ENCODE data around the gene CATSPERZ.
A peak's percentile ranks its signal among the peaks of the same experiment; 100 is the strongest.

CATSPERZ gene

DNA sequence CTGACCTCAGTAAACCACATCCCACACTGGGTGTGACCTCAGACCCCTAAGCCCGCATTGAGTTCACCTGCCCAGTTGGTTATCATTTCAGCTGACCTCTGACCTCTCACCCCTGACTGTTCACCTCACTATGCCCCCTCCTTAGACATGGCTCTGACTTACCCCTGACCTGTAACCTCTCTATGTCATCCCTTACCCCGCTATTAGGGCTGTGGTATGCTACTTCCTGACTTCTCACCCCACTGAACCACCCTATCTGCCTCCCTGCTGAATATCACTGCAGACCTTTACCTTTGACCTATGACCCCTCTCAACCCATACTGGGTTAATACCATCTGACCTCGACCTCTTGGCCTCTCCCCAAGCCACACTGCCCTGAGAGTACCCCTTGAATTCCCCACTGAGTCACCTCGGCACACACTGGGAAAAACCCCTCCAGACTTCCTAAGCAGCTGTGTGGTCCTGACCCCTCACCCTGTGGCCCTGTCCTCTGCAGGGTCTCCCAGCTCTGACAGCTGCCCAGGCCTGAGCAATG, 40.6 kb upstream of the CATSPERZ start:
- Mint-ChIP-seq H3K27me3 (ENCODE audit: low read depth) (no peaks in the 10 kb centered on the region), H3K4me1 (ENCODE audit: low read depth) (peaks cover 2% of the 10 kb centered on the region), H3K4me3 (no peak overlapping the region), H3K36me3 (ENCODE audit: low read depth) (peaks cover 19% of the 10 kb centered on the region), H3K9me3 (no peaks in the 10 kb centered on the region), H3K27ac (no peak overlapping the region)
- no peak for DNase-seq (ENCODE audit: low spot score)

- H3K27me3 Mint-ChIP-seq (ENCODE audit: low read depth) = no peaks in the 10 kb centered on the region
- peaks cover 19% of the 10 kb centered on the region for H3K36me3 Mint-ChIP-seq (ENCODE audit: low read depth)
- H3K4me1 Mint-ChIP-seq (ENCODE audit: low read depth) = peaks cover 2% of the 10 kb centered on the region
- no peaks in the 10 kb centered on the region for H3K9me3 Mint-ChIP-seq
- no peak overlapping the region for H3K4me3 Mint-ChIP-seq
- no peak for DNase-seq (ENCODE audit: low spot score)
- H3K27ac Mint-ChIP-seq = no peak overlapping the region
These were observed 39.9 kb upstream of the CATSPERZ start for GRCh38 chr11:64260147-64260708.

GRCh38 chr11:64261556-64262080, 38.5 kb upstream of the CATSPERZ start:
- H3K36me3 Mint-ChIP-seq (ENCODE audit: low read depth) = peaks cover 21% of the 10 kb centered on the region
- no peaks in the 10 kb centered on the region for H3K27me3 Mint-ChIP-seq (ENCODE audit: low read depth)
- H3K4me3 Mint-ChIP-seq = no peak overlapping the region
- no peak overlapping the region for H3K27ac Mint-ChIP-seq
- no peak for DNase-seq (ENCODE audit: low spot score)
- no peaks in the 10 kb centered on the region for H3K9me3 Mint-ChIP-seq
- H3K4me1 Mint-ChIP-seq (ENCODE audit: low read depth) = peaks cover 2% of the 10 kb centered on the region

DNA sequence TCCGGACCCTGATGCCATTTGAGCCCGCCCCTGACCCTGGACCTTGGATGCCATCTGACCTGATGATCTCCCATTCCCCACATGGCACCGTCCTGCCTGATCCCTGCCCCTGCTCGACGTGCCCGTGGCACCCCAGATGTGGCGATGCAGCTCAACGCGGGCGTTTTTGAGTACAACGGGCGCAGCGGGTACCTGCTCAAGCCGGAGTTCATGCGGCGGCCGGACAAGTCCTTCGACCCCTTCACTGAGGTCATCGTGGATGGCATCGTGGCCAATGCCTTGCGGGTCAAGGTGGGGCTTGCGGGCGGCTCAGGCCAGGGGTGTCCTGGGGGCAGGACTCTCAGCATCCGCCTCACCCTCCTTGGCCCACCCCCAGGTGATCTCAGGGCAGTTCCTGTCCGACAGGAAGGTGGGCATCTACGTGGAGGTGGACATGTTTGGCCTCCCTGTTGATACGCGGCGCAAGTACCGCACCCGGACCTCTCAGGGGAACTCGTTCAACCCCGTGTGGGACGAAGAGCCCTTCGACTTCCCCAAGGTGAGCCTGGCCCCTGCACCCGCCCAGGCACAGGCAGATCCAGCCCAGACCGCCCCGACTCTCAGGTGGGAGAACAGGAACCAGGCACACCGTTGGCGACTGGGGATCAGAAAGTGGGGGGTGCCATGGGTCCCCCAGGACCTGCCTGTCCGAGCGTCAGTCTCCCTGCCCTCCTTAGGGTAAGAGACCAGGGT, 37.7 kb upstream of the CATSPERZ start:
- Mint-ChIP-seq H3K36me3 (ENCODE audit: low read depth) (peaks cover 21% of the 10 kb centered on the region), H3K4me1 (ENCODE audit: low read depth) (peaks cover 2% of the 10 kb centered on the region), H3K27ac (no peak overlapping the region), H3K9me3 (no peaks in the 10 kb centered on the region), H3K4me3 (no peak overlapping the region), H3K27me3 (ENCODE audit: low read depth) (no peaks in the 10 kb centered on the region)
- no peak for DNase-seq (ENCODE audit: low spot score)

DNA sequence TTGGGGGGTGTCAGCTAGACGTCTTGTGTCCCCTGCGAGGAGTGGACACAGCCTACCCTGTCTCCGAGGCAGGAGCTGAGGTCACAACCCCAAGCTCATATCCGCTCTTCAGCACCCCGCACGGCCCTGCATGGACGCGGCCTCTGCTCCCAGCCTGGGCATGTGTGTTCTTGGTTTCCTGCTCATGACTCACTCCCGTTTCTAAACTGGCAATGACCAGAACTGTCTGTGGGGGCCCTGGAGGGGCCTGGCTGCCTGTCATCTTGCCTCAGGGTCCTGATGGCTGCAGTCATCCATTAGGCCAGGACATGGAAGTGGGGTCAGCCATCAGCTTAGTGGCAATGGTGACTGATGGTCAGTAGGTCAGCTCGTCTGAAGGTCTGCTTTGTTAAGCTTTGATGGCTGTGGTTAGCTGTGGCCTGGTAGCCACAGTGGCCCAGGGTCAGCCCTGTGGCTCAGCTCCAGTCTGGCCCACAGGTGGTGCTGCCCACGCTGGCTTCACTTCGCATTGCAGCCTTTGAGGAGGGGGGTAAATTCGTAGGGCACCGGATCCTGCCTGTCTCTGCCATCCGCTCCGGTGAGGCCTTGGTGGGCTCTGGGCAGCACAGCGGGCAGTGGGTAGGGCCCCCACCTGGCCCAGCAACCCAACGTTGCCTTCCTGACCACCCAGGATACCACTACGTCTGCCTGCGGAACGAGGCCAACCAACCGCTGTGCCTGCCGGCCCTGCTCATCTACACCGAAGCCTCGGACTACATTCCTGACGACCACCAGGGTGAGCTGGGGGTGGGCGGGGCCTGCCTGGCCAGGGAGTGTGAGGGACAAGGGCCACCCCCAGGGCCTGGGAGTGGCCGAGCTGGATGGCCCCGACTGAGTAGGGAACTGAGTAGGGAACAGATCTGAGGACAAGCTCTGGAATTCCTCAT, 36.9 kb upstream of the CATSPERZ start:
- Mint-ChIP-seq H3K9me3 (no peaks in the 10 kb centered on the region), H3K27me3 (ENCODE audit: low read depth) (no peaks in the 10 kb centered on the region), H3K27ac (no peak overlapping the region), H3K36me3 (ENCODE audit: low read depth) (peaks cover 21% of the 10 kb centered on the region), H3K4me1 (ENCODE audit: low read depth) (peaks cover 9% of the 10 kb centered on the region), H3K4me3 (no peak overlapping the region)
- no peak for DNase-seq (ENCODE audit: low spot score)

DNA sequence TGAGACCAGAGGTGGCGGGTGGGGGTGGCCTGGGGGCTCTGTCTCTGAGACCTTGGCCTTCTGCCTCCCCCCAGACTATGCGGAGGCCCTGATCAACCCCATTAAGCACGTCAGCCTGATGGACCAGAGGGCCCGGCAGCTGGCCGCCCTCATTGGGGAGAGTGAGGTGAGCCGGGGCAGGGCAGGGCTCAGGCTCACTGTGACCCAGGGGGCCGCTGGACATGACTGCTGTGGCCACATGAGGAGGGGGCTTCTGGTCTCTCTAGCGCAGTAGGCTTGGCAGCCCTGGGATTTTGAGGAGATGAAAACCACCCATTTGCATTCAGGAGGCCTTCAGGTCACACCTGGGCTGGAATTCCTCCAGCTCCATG, 36.2 kb upstream of the CATSPERZ start:
- H3K4me1 Mint-ChIP-seq (ENCODE audit: low read depth) = peaks cover 13% of the 10 kb centered on the region
- H3K27ac Mint-ChIP-seq = no peak overlapping the region
- H3K27me3 Mint-ChIP-seq (ENCODE audit: low read depth) = no peaks in the 10 kb centered on the region
- no peak overlapping the region for H3K4me3 Mint-ChIP-seq
- H3K36me3 Mint-ChIP-seq (ENCODE audit: low read depth) = peaks cover 19% of the 10 kb centered on the region
- H3K9me3 Mint-ChIP-seq = no peaks in the 10 kb centered on the region
- no peak for DNase-seq (ENCODE audit: low spot score)

DNA sequence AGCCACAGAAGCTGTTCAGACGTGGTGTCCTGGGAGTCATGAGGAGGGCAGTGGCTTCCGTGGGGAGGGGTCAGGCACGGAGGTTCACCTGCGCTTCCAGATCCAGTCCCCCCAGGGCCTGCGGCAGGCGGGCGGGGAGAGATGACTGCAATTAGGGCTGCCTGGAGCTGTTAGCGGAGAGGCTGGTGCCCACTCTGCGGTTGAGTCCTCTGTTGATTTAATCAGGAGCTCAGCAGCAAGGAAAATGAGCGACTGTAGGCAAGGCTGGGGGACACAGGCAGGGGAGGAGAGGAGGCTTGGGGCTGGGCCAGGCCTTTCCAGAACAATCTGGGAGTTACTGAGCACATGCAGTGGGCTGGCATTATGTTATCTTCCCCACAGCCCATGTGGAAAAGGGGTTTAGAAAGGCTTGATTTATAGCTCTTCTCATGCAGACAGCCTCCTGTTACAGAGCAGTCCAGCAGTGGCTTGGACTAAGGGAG, 35.7 kb upstream of the CATSPERZ start:
- no peak for DNase-seq (ENCODE audit: low spot score)
- H3K36me3 Mint-ChIP-seq (ENCODE audit: low read depth) = peaks cover 18% of the 10 kb centered on the region
- H3K4me3 Mint-ChIP-seq = no peak overlapping the region
- H3K27ac Mint-ChIP-seq = no peak overlapping the region
- H3K9me3 Mint-ChIP-seq = no peaks in the 10 kb centered on the region
- peaks cover 14% of the 10 kb centered on the region for H3K4me1 Mint-ChIP-seq (ENCODE audit: low read depth)
- no peaks in the 10 kb centered on the region for H3K27me3 Mint-ChIP-seq (ENCODE audit: low read depth)

DNA sequence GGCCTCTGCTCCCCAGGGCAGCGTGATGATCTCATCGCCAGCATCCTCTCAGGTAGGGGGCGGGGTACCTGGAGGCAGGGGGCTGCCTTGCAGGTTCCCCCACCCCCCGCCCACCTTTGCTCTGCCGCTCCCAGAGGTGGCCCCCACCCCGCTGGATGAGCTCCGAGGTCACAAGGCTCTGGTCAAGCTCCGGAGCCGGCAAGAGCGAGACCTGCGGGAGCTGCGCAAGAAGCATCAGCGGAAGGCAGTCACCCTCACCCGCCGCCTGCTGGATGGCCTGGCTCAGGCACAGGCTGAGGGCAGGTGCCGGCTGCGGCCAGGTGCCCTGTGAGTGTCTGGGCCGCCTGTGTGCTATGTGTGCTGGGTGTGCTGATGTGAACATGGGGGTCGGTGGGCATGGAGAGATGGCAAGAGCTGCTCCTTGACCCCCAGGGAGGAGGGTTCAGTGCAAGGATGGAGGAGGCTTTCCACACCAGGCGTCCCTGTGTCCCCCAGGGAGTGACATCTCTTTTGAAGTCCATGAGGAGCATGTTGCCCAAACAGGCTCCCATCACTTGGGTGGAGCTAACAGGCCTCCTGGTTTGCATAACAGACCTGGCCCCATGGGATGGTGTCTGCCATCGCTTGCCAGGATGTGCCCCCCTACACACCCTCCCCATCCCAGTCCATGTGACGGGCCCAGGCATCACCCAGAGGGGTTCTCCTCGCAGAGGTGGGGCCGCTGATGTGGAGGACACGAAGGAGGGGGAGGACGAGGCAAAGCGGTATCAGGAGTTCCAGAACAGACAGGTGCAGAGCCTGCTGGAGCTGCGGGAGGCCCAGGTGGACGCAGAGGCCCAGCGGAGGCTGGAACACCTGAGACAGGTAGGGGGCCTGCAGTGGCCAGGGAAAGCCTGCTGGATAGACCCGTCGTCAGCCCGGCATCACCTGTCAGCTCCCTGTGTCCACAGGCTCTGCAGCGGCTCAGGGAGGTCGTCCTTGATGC, 34.7 kb upstream of the CATSPERZ start:
- no peak for DNase-seq (ENCODE audit: low spot score)
- Mint-ChIP-seq H3K36me3 (ENCODE audit: low read depth) (peaks cover 13% of the 10 kb centered on the region), H3K27me3 (ENCODE audit: low read depth) (no peaks in the 10 kb centered on the region), H3K4me3 (no peak overlapping the region), H3K27ac (no peak overlapping the region), H3K4me1 (ENCODE audit: low read depth) (peaks cover 18% of the 10 kb centered on the region), H3K9me3 (no peaks in the 10 kb centered on the region)

GRCh38 chr11:64266339-64266738, 33.8 kb upstream of the CATSPERZ start:
- Mint-ChIP-seq H3K4me3 (no peak overlapping the region), H3K27ac (no peak overlapping the region), H3K9me3 (no peaks in the 10 kb centered on the region), H3K27me3 (ENCODE audit: low read depth) (no peaks in the 10 kb centered on the region), H3K36me3 (ENCODE audit: low read depth) (peaks cover 13% of the 10 kb centered on the region), H3K4me1 (ENCODE audit: low read depth) (peaks cover 18% of the 10 kb centered on the region)
- DNase-seq (ENCODE audit: low spot score) = no peak

DNA sequence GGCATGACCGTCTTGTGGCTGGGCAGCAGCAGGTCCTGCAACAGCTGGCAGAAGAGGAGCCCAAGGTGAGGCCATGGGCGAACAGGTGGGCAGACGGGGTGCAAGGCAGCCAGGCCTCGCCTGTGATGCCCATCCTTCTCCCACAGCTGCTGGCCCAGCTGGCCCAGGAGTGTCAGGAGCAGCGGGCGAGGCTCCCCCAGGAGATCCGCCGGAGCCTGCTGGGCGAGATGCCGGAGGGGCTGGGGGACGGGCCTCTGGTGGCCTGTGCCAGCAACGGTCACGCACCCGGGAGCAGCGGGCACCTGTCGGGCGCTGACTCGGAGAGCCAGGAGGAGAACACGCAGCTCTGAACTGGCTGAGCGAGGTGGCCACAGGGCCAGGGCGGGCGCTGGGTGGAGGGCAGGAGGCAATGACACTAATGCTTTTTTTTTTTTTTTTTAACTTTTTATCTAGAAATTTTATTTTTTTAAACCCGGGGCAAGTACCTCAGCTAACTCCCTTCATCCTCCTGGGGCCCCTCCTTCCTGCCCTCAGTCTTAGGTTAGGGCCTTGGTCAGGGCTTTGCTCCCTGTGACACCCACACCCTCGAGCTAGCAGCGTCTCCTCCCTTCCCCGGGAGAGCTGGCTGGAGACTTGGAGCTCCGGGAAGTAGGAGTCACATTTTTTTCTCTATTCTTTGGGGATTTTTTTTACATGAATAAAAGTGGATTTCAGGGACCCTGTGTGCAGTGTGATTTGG, 32.8 kb upstream of the CATSPERZ start:
- Mint-ChIP-seq H3K27me3 (ENCODE audit: low read depth) (no peaks in the 10 kb centered on the region), H3K27ac (peak overlapping the region; percentile 96), H3K4me1 (ENCODE audit: low read depth) (peaks cover 23% of the 10 kb centered on the region), H3K4me3 (no peak overlapping the region), H3K36me3 (ENCODE audit: low read depth) (peaks cover 9% of the 10 kb centered on the region), H3K9me3 (no peaks in the 10 kb centered on the region)
- DNase-seq (ENCODE audit: low spot score) = no peak

DNA sequence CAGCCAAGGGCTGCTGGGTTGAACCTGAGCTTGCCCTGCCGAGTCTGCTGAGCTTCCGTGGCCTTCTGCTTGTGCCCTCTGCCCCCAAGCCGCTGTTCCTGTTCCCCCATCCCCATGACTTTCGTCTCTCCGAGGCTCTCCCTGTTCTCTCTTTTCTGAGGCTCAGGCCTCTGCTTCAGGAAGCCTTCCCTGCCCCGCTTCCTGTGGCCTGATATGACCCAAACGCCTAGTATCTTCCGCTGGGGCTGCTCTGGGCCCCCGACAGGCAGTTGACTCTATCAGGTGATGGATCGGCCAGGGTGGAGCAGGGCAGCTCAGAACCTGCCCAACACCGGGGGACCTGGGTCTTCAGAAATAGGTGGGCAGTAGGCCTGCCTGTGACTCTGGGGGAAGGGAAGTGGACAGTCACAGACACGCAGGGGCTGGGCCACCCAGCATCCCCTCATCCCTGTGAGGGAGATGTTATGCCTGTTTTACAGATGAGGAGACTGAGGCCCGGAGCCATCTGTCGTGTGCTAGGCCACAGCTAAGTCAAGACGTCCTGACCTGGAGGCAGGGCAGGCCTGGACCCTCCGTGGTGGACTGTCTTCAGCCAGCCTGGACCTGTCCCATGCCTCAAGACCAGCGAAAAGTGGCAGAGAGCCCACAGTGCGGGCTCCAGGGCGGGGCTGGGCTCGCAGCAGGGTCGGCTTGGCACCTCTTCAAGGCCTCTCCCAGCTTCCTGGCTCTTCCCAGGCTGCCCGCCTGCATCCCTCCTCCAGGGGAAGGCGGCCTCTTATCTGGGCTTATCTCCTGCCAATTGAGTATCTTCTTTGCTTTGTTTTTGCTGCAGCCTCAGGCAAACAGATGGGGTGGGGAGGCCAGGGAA, 31.9 kb upstream of the CATSPERZ start:
- Mint-ChIP-seq H3K9me3 (no peaks in the 10 kb centered on the region), H3K36me3 (ENCODE audit: low read depth) (peaks cover 7% of the 10 kb centered on the region), H3K27ac (peak overlapping the region; percentile 96), H3K4me1 (ENCODE audit: low read depth) (peaks cover 24% of the 10 kb centered on the region), H3K27me3 (ENCODE audit: low read depth) (no peaks in the 10 kb centered on the region), H3K4me3 (peak overlapping the region; percentile 96)
- DNase-seq (ENCODE audit: low spot score) = no peak

Measured in T-helper 2 cell treated with Interferon-gamma antibody and Interleukin-4, amounts not matched to agents 5 μg/mL and 100 μg/mL, for 36 hours (primary cell).